Endothelial cell of umbilical vein (primary cell): ENCODE data around the gene LMAN2L. TPM values are rescaled to one million over a fixed set of nuclear protein-coding genes. Genes with fewer than 3 reads are reported as not detected.

Source experiments
- BruUV-seq: library from RNA; stranded (reverse); fragments of 400-500 nt; replicated peaks from 2 replicates; lab custom pipeline; 2021; lab: Mats Ljungman, UMichigan
- CTCF ChIA-PET: fragments of 300-600, 350-600 bp; sonication (Branson Sonifier 250); formaldehyde crosslinking; loops from one replicate; lab custom pipeline; 2021; ENCODE audit warnings: antibody characterized with exemption, inconsistent platforms; lab: Charles Lee
- POLR2A ChIA-PET: fragments of 300-600, 350-600 bp; sonication (Branson Sonifier 250); formaldehyde crosslinking; loops from one replicate; lab custom pipeline; 2021; ENCODE audit warnings: antibody characterized with exemption, inconsistent platforms; lab: Charles Lee
- DNase-seq: peaks from one replicate; pipeline ENCODE4 v3.0.0-alpha.2; 2011; ENCODE audit warnings: low read depth, low spot score
- FAIRE-seq: peaks from 2 replicates; lab custom pipeline; 2011; peaks lifted over from hg19 to GRCh38; lab: Jason Lieb, UNC
- H2AFZ ChIP-seq: 2 replicates; pipeline ENCODE4 v1.6.0; 2012; ENCODE audit warnings: low read depth, low read length, control low read depth, inconsistent platforms
- H3K27ac ChIP-seq: 2 replicates; pipeline ENCODE4 v1.5.1; 2011; ENCODE audit warnings: low read depth, mild to moderate bottlenecking, control low read depth, low read length, moderate library complexity; ENCODE audit not compliant: insufficient read depth
- H3K27me3 ChIP-seq, 2 experiments: 2 replicates each; pipeline versions ENCODE4 v1.6.0 to v1.6.1; 2011; ENCODE audit warnings: low read length in 2 of 2, mixed read lengths in 1 of 2; ENCODE audit not compliant: control insufficient read depth in 2 of 2, insufficient read depth in 2 of 2
- H3K36me3 ChIP-seq, 2 experiments: 2 replicates in 1 of 2; 3 replicates in 1 of 2; pipeline ENCODE4 v1.5.1; 2011; ENCODE audit warnings: low read length in 2 of 2, mild to moderate bottlenecking in 1 of 2, moderate library complexity in 1 of 2; ENCODE audit not compliant: control insufficient read depth in 2 of 2, insufficient read depth in 2 of 2; ENCODE audit errors: extremely low read depth in 1 of 2
- H3K4me1 ChIP-seq: 3 replicates; pipeline ENCODE4 v1.5.1; 2011; ENCODE audit warnings: mild to moderate bottlenecking, low read length; ENCODE audit not compliant: control insufficient read depth, insufficient read depth; ENCODE audit errors: extremely low read depth
- H3K4me2 ChIP-seq: 2 replicates; pipeline ENCODE4 v1.6.1; 2011; ENCODE audit warnings: low read length, control low read depth, mixed read lengths; ENCODE audit not compliant: insufficient read depth
- H3K4me3 ChIP-seq, 3 experiments: fragments of 200-600 bp in 1 of 3; sonication (generic), shearing (Covaris generic) in 1 of 3; replicated peaks in 1 of 3; 2 replicates each; pipeline ENCODE4 v1.5.1; 2011 to 2016; ENCODE audit warnings: control low read depth in 3 of 3, low read length in 3 of 3, mild to moderate bottlenecking in 2 of 3, inconsistent platforms in 1 of 3, low read depth in 1 of 3, moderate library complexity in 1 of 3; ENCODE audit not compliant: insufficient read depth in 1 of 3
- H3K79me2 ChIP-seq: 2 replicates; pipeline ENCODE4 v1.6.0; 2012; ENCODE audit warnings: low read length, inconsistent platforms; ENCODE audit not compliant: control insufficient read depth, insufficient read depth
- H3K9ac ChIP-seq: replicated peaks from 2 replicates; pipeline ENCODE3; 2011; ENCODE audit warnings: low read length, control low read depth; ENCODE audit not compliant: insufficient read depth; ENCODE audit errors: extremely low read depth
- H3K9me1 ChIP-seq: replicated peaks from 3 replicates; pipeline ENCODE4 v1.6.0; 2011; ENCODE audit warnings: mild to moderate bottlenecking, low read length; ENCODE audit not compliant: control insufficient read depth, insufficient read depth; ENCODE audit errors: extremely low read depth
- H3K9me3 ChIP-seq: replicated peaks from 2 replicates; pipeline ENCODE4 v1.5.1; 2012; ENCODE audit warnings: low read length, inconsistent platforms; ENCODE audit not compliant: control insufficient read depth, insufficient read depth
- H4K20me1 ChIP-seq: replicated peaks from 2 replicates; pipeline ENCODE3; 2011; ENCODE audit warnings: mild to moderate bottlenecking, low read length; ENCODE audit not compliant: control insufficient read depth, insufficient read depth; ENCODE audit errors: extremely low read depth
- EZH2 ChIP-seq: IDR thresholded peaks from 2 replicates; pipeline ENCODE4 v1.6.1; 2012; ENCODE audit warnings: borderline replicate concordance, low read depth, mild to moderate bottlenecking, moderate library complexity, low read length, inconsistent platforms; ENCODE audit not compliant: severe bottlenecking
- FOS ChIP-seq: IDR thresholded peaks from 2 replicates; pipeline ENCODE4 v1.6.1; 2011; ENCODE audit warnings: mild to moderate bottlenecking, low read length, moderate library complexity, borderline replicate concordance; ENCODE audit not compliant: insufficient read depth
- GATA2 ChIP-seq: IDR thresholded peaks from 2 replicates; pipeline ENCODE4 v1.7.0; 2011; ENCODE audit warnings: low read depth, mild to moderate bottlenecking, moderate library complexity, mixed read lengths, low read length; ENCODE audit not compliant: insufficient read length, insufficient read depth
- JUN ChIP-seq: IDR thresholded peaks from 2 replicates; pipeline ENCODE4 v1.6.1; 2011; ENCODE audit warnings: borderline replicate concordance, low read depth; ENCODE audit not compliant: insufficient read length, insufficient read depth
- MYC ChIP-seq: IDR thresholded peaks from one replicate; pipeline ENCODE4 v1.6.1; 2011; ENCODE audit warnings: mild to moderate bottlenecking, low read depth, low read length
- POLR2A ChIP-seq: IDR thresholded peaks from 2 replicates; pipeline ENCODE4 v1.6.1; 2012; ENCODE audit warnings: low read depth, mild to moderate bottlenecking, control low read depth, low read length
- POLR2AphosphoS5 ChIP-seq: IDR thresholded peaks from 2 replicates; pipeline ENCODE4 v1.6.1; 2012; ENCODE audit warnings: low read depth, mild to moderate bottlenecking, control low read depth, low read length, moderate library complexity; ENCODE audit not compliant: insufficient read depth
- dilution Hi-C: fragments of 300-500 bp; cut with MboI; formaldehyde crosslinking; loops from one replicate; pipeline ENCODE4 v1.15.0; 2019; ENCODE audit warnings: low sequenced_read_pairs; ENCODE audit not compliant: extremely low pct_ligation_motif_present
- intact Hi-C: fragments of 100-400 bp; cut with micrococcal nuclease; formaldehyde crosslinking; loops from one replicate; pipeline ENCODE4 v1.10.0; 2022
- polyA plus RNA-seq, 4 experiments: library from polyadenylated mRNA; depleted of rRNA in 3 of 4; stranded (reverse) in 3 of 4; unstranded in 1 of 4; fragments of >200 nt; gene quantifications; 2 replicates each; pipeline versions ENCODE4 v1.2.1 to v1.2.3, GENCODE V29; 2011 to 2012; ENCODE audit warnings: missing spikeins in 1 of 4
- total RNA-seq: library from RNA; stranded (reverse); gene quantifications from 2 replicates; pipeline ENCODE4 v1.2.3, GENCODE V29; 2021
- TF ChIP-seq, protein P1 (sequence below): IDR thresholded peaks from 2 replicates; pipeline ENCODE4 v1.6.1; 2011; ENCODE audit not compliant: insufficient read depth, insufficient read length
- TF ChIP-seq, protein P2 (sequence below), 2 donors: IDR thresholded peaks; 1 replicate in 1 of 2; 2 replicates in 1 of 2; pipeline ENCODE4 v1.5.1; 2011; ENCODE audit warnings: low read length in 2 of 2, mild to moderate bottlenecking in 2 of 2, moderate library complexity in 2 of 2, control low read depth in 1 of 2, inconsistent platforms in 1 of 2, low read depth in 1 of 2; ENCODE audit not compliant: insufficient read depth in 1 of 2; ENCODE audit errors: extremely low read depth in 1 of 2

LMAN2L gene
- total and polyA plus RNA-seq, 2 donors (not counting 3 experiments of a cell fraction or from before 2014, with no cell fraction given), result 15.4 to 20.5 TPM

DNA sequence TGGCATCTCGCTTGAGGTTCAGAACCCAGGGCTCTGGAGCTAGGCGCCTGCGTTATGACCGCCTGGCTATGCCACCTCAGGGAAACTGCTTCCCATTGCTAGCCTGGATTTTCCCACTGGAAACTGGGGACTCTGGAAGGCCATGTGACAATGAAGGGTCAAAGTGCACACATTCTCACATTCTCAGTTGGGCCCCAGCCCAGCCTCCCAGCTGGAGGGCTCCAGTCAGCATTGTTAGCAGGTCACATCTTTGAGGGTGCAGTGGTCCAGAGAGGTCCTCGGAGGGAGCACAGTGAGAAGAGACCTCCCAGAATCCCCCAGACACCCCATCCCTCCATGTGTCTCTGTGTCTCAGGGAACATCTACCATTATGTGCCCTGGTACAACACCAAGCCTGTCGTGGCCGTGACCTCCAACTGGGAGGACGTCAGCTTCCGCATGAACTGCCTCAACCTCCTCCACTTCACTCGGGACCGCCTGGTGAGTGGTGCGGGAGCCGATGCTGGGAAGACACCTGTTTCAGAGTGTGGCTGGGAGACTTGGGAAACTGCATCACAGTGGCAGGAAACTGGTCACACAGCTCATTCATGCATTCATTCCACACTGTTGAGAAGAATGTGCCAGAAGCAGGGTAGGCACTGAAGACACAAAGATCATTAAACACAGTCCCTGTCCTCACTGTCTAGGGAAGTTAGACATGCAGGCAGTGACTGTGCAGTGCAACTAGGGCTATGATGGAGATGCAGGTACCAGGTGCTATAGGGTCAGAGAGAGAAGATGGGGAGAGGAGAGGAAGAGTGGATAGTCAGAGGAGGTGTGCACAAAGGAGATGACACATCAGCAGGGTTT, 55.7 kb downstream of the LMAN2L start:
- no TSS peak for BruUV-seq
- Histone ChIP-seq H3K27ac (no peak overlapping the region), H3K9ac (no peak overlapping the region), H3K4me2 (no peak overlapping the region), H3K4me1 (no peaks in the 10 kb centered on the region), H3K9me1 (no peaks in the 10 kb centered on the region), H2AFZ (no peak overlapping the region), H3K9me3 (no peaks in the 10 kb centered on the region), H3K4me3 (no peak overlapping the region), H3K27me3 (peaks cover 12 to 19% of the 10 kb centered on the region in 2 experiments), H4K20me1 (no peaks in the 10 kb centered on the region), H3K79me2 (no peaks in the 10 kb centered on the region), H3K36me3 (no peaks in the 10 kb centered on the region)
- TF ChIP-seq, protein P1, sequence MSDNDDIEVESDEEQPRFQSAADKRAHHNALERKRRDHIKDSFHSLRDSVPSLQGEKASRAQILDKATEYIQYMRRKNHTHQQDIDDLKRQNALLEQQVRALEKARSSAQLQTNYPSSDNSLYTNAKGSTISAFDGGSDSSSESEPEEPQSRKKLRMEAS, result no peak
- TF ChIP-seq EZH2, result no peak
- TF ChIP-seq, protein P2, sequence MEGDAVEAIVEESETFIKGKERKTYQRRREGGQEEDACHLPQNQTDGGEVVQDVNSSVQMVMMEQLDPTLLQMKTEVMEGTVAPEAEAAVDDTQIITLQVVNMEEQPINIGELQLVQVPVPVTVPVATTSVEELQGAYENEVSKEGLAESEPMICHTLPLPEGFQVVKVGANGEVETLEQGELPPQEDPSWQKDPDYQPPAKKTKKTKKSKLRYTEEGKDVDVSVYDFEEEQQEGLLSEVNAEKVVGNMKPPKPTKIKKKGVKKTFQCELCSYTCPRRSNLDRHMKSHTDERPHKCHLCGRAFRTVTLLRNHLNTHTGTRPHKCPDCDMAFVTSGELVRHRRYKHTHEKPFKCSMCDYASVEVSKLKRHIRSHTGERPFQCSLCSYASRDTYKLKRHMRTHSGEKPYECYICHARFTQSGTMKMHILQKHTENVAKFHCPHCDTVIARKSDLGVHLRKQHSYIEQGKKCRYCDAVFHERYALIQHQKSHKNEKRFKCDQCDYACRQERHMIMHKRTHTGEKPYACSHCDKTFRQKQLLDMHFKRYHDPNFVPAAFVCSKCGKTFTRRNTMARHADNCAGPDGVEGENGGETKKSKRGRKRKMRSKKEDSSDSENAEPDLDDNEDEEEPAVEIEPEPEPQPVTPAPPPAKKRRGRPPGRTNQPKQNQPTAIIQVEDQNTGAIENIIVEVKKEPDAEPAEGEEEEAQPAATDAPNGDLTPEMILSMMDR (IDR thresholded peaks at IDR 0.05; ENCODE audit: extremely low read depth in 1 of 2, insufficient read depth in 1 of 2, low read depth in 1 of 2, low read length in 2 of 2), result no peak
- no peak for TF ChIP-seq GATA2
- TF ChIP-seq MYC, result no peak
- TF ChIP-seq JUN, result no peak
- TF ChIP-seq POLR2AphosphoS5, result no peak
- no peak for TF ChIP-seq FOS
- no peak for TF ChIP-seq POLR2A
- DNase-seq (no peak), FAIRE-seq (no peak)
- POLR2A ChIA-PET, result no interaction called here
- CTCF ChIA-PET, result no interaction called here
- intact Hi-C loops (no loop called here), dilution Hi-C loops (no loop called here)
